Smooth muscle cell (in vitro differentiated cells): ENCODE measurements around the gene RANBP9. TPM values are rescaled to one million over a fixed set of nuclear protein-coding genes. Genes with fewer than 3 reads are reported as not detected.

Source experiments
- DNase-seq: peaks from one replicate; lab custom pipeline; 2025; ENCODE audit not compliant: unreplicated experiment; lab: John Stamatoyannopoulos, UW
- H2AFZ ChIP-seq: fragments of 200-600 bp; sonication (generic); 2 replicates; pipeline ENCODE4 v1.6.0; 2016; ENCODE audit warnings: antibody characterized with exemption, low read depth, mild to moderate bottlenecking
- H3F3A ChIP-seq: fragments of 200-600 bp; sonication (generic); 2 replicates; pipeline ENCODE4 v1.6.0; 2017; ENCODE audit warnings: antibody characterized with exemption, low read depth
- H3K27ac ChIP-seq: fragments of 200-600 bp; sonication (generic); 2 replicates; pipeline ENCODE4 v1.5.1; 2016; ENCODE audit warnings: low read depth, mild to moderate bottlenecking
- H3K27me3 ChIP-seq: fragments of 200-600 bp; sonication (generic); 2 replicates; pipeline ENCODE4 v1.6.1; 2016; ENCODE audit warnings: low read depth, mild to moderate bottlenecking
- H3K36me3 ChIP-seq: fragments of 200-600 bp; sonication (generic); 2 replicates; pipeline ENCODE4 v1.5.1; 2016; ENCODE audit warnings: low read depth
- H3K4me1 ChIP-seq: fragments of 200-600 bp; sonication (generic); 2 replicates; pipeline ENCODE4 v1.5.1; 2016; ENCODE audit warnings: low read depth
- H3K4me2 ChIP-seq: fragments of 200-600 bp; sonication (generic); 2 replicates; pipeline ENCODE4 v1.6.0; 2016; ENCODE audit warnings: mild to moderate bottlenecking
- H3K4me3 ChIP-seq: fragments of 200-600 bp; sonication (generic); 2 replicates; pipeline ENCODE4 v1.5.1; 2016; ENCODE audit warnings: mild to moderate bottlenecking
- H3K79me2 ChIP-seq: fragments of 200-600 bp; sonication (generic); 2 replicates; pipeline ENCODE4 v1.6.0; 2016; ENCODE audit warnings: low read depth, mild to moderate bottlenecking
- H3K9ac ChIP-seq: fragments of 200-600 bp; sonication (generic); 2 replicates; pipeline ENCODE4 v1.6.0; 2016; ENCODE audit warnings: low read depth
- H3K9me3 ChIP-seq: fragments of 200-600 bp; sonication (generic); replicated peaks from 2 replicates; pipeline ENCODE4 v1.5.1; 2016; ENCODE audit warnings: low read depth
- H4K20me1 ChIP-seq: fragments of 200-600 bp; sonication (generic); 2 replicates; pipeline ENCODE4 v1.6.0; 2016; ENCODE audit warnings: low read depth
- WGBS: methylation state at CpG from one replicate; pipeline ENCODE4 v1.1.7; 2016; ENCODE audit warnings: low lambda C conversion rate; 5-methylcytosine and 5-hydroxymethylcytosine counted together
- polyA plus RNA-seq: library from polyadenylated mRNA; unstranded; fragments of >200 nt; fragmentation: Nextera tagmentation; extraction: Ambion mirVana; gene quantifications from 2 replicates; pipeline ENCODE4 v1.2.1, GENCODE V29; 2016
- total RNA-seq: library from RNA; depleted of rRNA; stranded (reverse); fragments of >200 nt; gene quantifications from 2 replicates; pipeline ENCODE4 v1.2.3, GENCODE V29; 2014
- TF ChIP-seq, protein P1 (sequence below): fragments of 200-600 bp; sonication (generic); IDR thresholded peaks from 2 replicates; pipeline ENCODE4 v1.5.1; 2017; ENCODE audit warnings: borderline replicate concordance, mild to moderate bottlenecking, antibody characterized with exemption; ENCODE audit not compliant: insufficient read depth, poor library complexity, severe bottlenecking

The RANBP9 gene
- total and polyA plus RNA-seq, 2 experiments from 2014 or later = 26.9 to 40.9 TPM

DNA sequence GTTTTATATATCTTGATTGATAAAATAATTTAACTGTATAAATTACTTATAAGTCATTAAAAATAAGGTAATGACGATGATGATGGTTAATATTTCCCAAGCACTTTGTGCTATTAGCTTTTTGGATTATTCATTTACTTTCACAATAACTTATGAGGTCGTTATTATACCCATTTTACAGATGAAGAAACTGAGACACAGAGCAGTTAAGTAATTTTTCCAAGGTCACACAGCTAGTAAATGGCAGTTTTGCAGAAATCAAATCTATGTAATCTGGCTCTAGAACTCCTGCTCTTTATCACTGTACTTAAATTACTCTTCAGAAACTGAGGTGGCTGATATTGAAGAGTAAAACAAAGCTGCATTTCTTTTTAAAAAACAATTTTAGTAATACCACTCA is 78.3 kb downstream of the RANBP9 start:
- Histone ChIP-seq H4K20me1 (peaks cover 6% of the 10 kb centered on the region), H3K9ac (no peak overlapping the region), H2AFZ (no peak overlapping the region), H3K4me2 (no peak overlapping the region), H3K27ac (no peak overlapping the region), H3K4me3 (no peak overlapping the region), H3K79me2 (no peaks in the 10 kb centered on the region), H3F3A (peaks cover 2% of the 10 kb centered on the region), H3K27me3 (no peaks in the 10 kb centered on the region), H3K4me1 (no peaks in the 10 kb centered on the region), H3K36me3 (peaks cover 30% of the 10 kb centered on the region), H3K9me3 (no peaks in the 10 kb centered on the region)
- TF ChIP-seq, protein P1, sequence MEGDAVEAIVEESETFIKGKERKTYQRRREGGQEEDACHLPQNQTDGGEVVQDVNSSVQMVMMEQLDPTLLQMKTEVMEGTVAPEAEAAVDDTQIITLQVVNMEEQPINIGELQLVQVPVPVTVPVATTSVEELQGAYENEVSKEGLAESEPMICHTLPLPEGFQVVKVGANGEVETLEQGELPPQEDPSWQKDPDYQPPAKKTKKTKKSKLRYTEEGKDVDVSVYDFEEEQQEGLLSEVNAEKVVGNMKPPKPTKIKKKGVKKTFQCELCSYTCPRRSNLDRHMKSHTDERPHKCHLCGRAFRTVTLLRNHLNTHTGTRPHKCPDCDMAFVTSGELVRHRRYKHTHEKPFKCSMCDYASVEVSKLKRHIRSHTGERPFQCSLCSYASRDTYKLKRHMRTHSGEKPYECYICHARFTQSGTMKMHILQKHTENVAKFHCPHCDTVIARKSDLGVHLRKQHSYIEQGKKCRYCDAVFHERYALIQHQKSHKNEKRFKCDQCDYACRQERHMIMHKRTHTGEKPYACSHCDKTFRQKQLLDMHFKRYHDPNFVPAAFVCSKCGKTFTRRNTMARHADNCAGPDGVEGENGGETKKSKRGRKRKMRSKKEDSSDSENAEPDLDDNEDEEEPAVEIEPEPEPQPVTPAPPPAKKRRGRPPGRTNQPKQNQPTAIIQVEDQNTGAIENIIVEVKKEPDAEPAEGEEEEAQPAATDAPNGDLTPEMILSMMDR = no peak
- DNase-seq = no peak
- WGBS = 95% methylated on average over 2 of the region's 2 CpGs

DNA sequence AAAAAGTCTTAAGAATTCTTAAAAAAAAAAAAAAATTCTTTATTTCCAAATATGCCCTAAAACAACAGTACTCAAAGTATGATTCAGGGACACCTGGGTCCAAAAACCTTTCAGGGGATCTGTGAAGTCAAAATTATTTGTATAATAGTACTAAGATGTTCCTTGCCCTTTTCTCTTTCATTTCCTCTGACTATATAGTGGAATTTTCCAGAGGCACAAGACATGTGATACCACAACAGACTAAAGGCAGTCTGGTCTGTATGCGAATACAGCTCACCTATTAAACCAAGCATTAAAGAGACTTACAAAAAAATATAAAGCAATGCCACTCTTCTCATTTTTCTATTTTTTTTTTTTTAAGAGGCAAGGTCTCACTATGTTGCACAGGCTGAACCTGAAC is 81.1 kb downstream of the RANBP9 start:
- H3F3A ChIP-seq = peaks cover 2% of the 10 kb centered on the region
- no peak overlapping the region for H2AFZ ChIP-seq
- H3K36me3 ChIP-seq = peaks cover 28% of the 10 kb centered on the region
- no peak overlapping the region for H3K4me3 ChIP-seq
- WGBS = 85% methylated on average over 1 of the region's 1 CpG
- no peak overlapping the region for H3K9ac ChIP-seq
- no peak for DNase-seq
- H4K20me1 ChIP-seq = peaks cover 6% of the 10 kb centered on the region
- no peaks in the 10 kb centered on the region for H3K27me3 ChIP-seq
- no peaks in the 10 kb centered on the region for H3K4me1 ChIP-seq
- no peak overlapping the region for H3K27ac ChIP-seq
- no peaks in the 10 kb centered on the region for H3K79me2 ChIP-seq
- no peak overlapping the region for H3K4me2 ChIP-seq
- peaks cover 3% of the 10 kb centered on the region for H3K9me3 ChIP-seq
- TF ChIP-seq, protein P1 = no peak

DNA sequence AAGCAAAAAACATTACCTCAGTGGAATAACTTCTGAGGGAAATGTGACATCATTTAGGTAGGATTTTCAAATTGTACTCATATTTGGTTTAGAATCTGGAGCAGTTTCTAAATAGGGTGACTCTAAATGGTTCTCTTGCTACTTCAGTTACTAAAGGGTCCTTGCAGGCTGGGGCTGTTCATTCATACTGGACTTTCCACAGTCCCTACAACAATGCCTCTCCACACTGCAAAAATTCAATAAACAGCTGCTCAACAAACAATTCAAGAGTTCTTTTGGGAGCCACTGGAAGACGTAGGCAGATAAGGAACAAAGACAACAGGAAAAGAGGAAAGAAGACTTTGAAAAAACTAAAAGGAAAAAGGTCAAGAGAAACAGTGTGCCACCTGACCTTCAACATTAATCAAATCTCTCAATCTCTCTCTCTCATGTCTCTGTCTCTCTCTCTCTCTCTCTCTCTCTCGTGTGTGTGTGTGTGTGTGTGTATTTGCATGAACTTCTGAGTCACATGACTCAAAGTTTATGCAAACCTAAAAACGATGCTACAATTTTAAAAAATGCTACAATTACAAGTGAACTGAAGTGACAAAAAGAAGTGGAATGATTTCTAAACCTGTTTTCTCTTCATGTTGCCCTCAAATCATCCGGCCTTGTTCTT is 82.0 kb downstream of the RANBP9 start:
- Histone ChIP-seq H3K4me2 (no peak overlapping the region), H3K36me3 (peaks cover 23% of the 10 kb centered on the region), H3K4me1 (no peaks in the 10 kb centered on the region), H3K27me3 (no peaks in the 10 kb centered on the region), H3F3A (peaks cover 2% of the 10 kb centered on the region), H3K27ac (no peak overlapping the region), H3K9ac (no peak overlapping the region), H2AFZ (no peak overlapping the region), H3K79me2 (no peaks in the 10 kb centered on the region), H3K4me3 (no peak overlapping the region), H3K9me3 (peaks cover 3% of the 10 kb centered on the region), H4K20me1 (peaks cover 6% of the 10 kb centered on the region)
- no peak for DNase-seq
- 81% methylated on average over 4 of the region's 4 CpGs for WGBS
- TF ChIP-seq, protein P1 = no peak

DNA sequence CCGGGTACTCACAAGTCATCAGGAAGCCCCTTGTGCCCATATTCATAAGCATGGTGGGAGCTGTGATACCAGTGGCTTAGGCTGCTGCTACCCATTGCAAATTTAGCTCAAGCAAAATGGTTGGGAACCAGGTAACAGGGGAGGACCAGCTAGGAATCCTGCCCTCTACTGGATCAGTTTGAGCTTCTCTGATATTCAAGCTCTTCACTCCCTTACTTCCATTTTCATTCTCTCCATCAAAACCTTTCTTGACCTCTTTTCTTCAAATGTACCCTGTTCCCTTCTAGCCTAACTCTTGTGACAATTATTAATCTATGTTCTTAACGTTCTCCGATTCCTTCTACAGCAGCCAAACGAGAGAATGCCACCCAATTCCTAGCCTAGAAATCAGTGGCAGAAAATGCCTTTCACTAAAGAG is 86.8 kb downstream of the RANBP9 start:
- no peak overlapping the region for H2AFZ ChIP-seq
- H3K4me3 ChIP-seq = no peak overlapping the region
- no peaks in the 10 kb centered on the region for H3K79me2 ChIP-seq
- H3K4me2 ChIP-seq = no peak overlapping the region
- H3K27ac ChIP-seq = no peak overlapping the region
- peaks cover 3% of the 10 kb centered on the region for H3K9me3 ChIP-seq
- DNase-seq = no peak
- no peaks in the 10 kb centered on the region for H3K27me3 ChIP-seq
- 65% methylated on average over 4 of the region's 4 CpGs for WGBS
- peaks cover 14% of the 10 kb centered on the region for H4K20me1 ChIP-seq
- TF ChIP-seq, protein P1 = peak; percentile 38
- peaks cover 39% of the 10 kb centered on the region for H3F3A ChIP-seq
- H3K36me3 ChIP-seq = peaks cover 38% of the 10 kb centered on the region
- no peaks in the 10 kb centered on the region for H3K4me1 ChIP-seq
- no peak overlapping the region for H3K9ac ChIP-seq
